Endometrial microvascular endothelial cells (primary cell): Measurements from ENCODE around the gene ANKRD35. TPM values are rescaled to one million over a fixed set of nuclear protein-coding genes. Genes with fewer than 3 reads are reported as not detected.
"Not testable (repeated sequence)": the region's sequence is repeated elsewhere in the genome, so short reads cannot be mapped to it uniquely, and the experiment has no call there.

Experiments used
- in situ Hi-C: cut with HindIII; loops from 2 replicates; pipeline ENCODE4 v1.10.0; 2017; ENCODE audit warnings: low sequenced_read_pairs, low pct_unique_long_range_greater_than_20kb; ENCODE audit errors: inconsistent ontology term
- total RNA-seq: library from RNA; depleted of rRNA; stranded (reverse); fragments of >200 nt; gene quantifications from one replicate; pipeline ENCODE4 v1.2.3, GENCODE V29; 2015; ENCODE audit errors: inconsistent ontology term

Gene ANKRD35
- total RNA-seq, 1 donor from 2014 or later, result 0.93 TPM

DNA sequence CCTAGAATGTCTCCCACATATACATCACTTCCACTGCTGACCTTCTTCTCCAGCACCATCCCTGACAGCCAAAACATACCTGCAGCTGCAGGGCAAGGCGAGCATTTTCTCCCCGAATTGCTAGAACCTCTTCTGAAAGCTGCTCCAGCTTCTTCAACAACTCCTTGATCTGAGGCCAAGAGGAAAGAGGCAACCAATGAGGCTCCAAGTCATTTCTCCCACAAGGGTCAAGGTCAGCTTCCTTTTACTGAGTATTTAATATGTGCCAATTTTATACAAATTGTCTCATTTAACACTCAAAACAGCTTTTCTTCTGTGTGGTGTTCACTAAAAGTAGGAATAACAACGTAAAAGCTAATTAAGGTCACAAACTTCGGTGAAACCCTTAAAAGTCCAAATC is 17.4 kb downstream of the ANKRD35 start:
- in situ Hi-C loops, result no loop called here

- in situ Hi-C loops, result no loop called here
Observed at GRCh38 chr1:145863282-145864018, 22.2 kb downstream of the ANKRD35 start.

GRCh38 chr1:145859491-145860023 is 26.1 kb downstream of the ANKRD35 start:
- in situ Hi-C loops, result loop anchor here (5.0 kb wide), 1 partner anchor 103 kb away; the partner anchor contains the start of genes ANKRD34A and POLR3GL

DNA sequence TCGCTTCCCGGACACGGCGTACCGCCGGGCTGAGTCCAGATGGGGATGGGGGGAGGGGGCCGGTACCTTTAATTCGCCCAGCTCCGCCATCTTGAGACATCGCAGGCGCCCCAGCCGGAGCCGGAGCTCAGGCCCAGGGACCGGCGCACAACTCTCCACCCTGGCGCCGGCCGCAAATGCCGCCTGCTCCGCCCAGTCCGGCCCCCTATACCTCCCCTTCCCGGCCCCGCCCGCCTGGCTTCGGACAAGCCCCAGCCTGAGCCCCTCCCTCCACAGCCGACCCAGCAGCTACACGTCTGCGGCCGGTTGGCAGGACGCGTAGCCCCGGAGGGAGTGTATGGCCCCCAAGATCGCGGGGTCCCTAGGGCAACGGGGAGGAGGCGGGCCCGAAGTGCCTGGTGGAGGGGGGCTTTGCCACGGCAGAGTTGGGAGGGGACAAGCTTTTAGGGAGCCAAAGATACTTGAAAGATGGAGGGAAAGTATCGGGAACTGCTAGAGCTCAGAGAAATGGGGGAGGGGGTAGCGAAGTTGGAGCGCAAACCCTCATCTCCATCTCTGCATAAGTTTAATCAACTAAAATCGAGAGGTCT is 26.7 kb downstream of the ANKRD35 start, which contains the start of gene PIAS3:
TSS of gene PIAS3 (minus strand) at position 181 of the 590 bp plus-strand sequence. CDS start at position 90, 91 bp downstream.
- in situ Hi-C loops, result loop anchor here (5.0 kb wide), 1 partner anchor 103 kb away; the partner anchor contains the start of genes ANKRD34A and POLR3GL

DNA sequence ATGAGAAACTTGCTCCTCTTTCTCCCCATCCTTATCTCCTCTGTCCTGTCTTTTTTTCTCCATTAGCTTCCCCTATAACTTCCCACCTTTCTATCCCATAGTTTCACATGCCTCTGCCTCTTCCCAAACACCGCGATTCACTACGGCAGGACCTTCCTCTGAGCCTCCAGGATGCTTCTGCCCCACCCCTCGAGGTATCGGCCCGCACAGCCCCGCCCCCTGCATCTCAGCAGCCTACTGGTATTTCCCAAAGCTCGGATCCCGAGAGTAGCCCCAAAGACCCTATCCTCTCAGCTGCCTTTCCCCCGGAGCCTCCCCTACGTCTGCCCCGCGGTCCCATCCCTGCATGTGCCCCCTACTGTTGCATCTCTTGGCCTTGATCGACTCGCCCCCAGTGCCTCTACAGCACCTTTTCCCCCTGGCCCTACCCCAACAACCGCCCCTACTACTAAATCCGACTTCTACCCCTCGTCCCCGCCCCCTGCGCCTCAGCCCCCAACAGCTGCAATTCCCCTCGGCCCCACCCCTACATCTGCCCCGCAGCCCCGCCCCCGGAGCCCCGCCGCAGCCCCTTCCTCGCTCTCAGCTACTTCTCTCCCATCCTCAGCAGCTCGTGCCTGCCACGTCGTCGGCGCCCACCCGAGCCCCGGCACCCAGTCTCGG is 27.3 kb downstream of the ANKRD35 start:
- in situ Hi-C loops, result loop anchor here (5.0 kb wide), 1 partner anchor 104 kb away; the partner anchor contains the start of genes ANKRD34A and POLR3GL

DNA sequence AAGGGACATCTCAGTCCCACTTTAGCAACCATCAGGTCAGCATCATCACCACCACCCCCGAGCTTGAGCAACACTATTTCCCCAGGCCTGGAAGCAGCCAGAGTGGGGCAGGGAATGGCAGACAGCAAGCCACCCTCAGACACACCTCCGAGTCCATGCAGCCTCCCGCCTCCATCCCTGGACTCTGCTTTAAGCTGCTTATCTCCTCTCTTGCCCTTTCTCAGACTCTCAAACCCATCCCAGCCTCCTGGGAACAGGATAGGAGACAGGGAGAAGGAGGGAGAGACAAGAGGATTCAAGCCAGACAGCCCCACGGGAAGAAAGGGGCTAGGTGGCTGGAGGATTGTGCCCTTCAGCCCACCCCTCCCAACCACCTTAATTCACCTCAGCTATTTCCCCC is 28.5 kb downstream of the ANKRD35 start:
- in situ Hi-C loops, result loop anchor here (5.0 kb wide), 1 partner anchor 105 kb away; the partner anchor contains the start of genes ANKRD34A and POLR3GL

DNA sequence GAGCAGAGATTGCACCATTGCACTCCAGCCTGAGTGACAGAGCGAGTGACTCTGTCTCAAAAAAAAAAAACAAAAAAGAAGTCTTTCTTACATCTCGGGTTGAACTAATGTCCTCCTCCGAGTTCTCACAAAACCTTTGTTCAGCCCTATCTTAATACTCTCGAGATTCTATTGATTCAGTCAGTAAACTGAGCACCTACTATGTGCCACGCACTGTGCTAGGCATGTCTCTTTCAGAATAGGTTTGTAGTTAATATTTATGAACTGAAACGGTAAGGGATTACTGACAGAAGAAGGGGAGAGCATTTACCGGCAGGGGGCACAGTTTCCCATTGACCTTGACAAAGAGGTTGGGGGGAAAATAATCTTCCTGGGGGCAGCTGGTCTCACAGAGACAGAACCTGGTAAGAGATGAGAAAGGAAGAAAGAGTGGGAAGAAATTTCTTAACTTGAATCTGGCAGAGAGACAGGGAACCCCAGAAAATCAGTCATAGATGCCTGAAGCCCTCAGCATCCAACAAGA is 30.2 kb downstream of the ANKRD35 start:
- in situ Hi-C loops, result loop anchor here (5.0 kb wide), 1 partner anchor 107 kb away; the partner anchor contains the start of genes ANKRD34A and POLR3GL

GRCh38 chr1:145849356-145850160 is 36.1 kb downstream of the ANKRD35 start:
- in situ Hi-C loops, result no loop called here

GRCh38 chr1:145847827-145848226 is 37.8 kb downstream of the ANKRD35 start:
- in situ Hi-C loops, result no loop called here

- in situ Hi-C loops, result no loop called here
Observed at GRCh38 chr1:145846201-145846612, 39.5 kb downstream of the ANKRD35 start.

- in situ Hi-C loops, result no loop called here
Observed at GRCh38 chr1:145845514-145846161, 40.0 kb downstream of the ANKRD35 start, which contains the start of gene NUDT17. NUDT17 (plus strand) TSS chr1:145845630; CDS start chr1:145845641, 11 bp downstream.

DNA sequence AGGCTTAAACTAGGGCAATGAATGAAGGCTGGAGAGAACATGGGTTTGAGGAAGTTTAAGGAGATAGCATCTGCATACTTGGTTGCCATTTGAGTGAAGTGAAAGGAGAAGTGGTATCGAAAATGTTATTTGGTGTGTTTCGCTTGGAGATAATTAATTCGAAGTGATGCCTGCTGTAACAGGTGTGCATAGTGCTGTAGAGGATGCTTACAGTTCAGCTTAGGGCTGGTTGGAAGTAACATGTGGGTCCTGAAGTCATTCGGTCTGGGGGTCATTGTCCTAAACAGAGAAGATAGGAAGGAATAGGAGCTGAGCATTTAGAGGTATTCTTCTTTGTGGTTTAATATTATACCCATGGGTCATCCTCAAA is 40.5 kb downstream of the ANKRD35 start:
- in situ Hi-C loops, result no loop called here

GRCh38 chr1:145843031-145843430 is 42.6 kb downstream of the ANKRD35 start:
- in situ Hi-C loops, result no loop called here

DNA sequence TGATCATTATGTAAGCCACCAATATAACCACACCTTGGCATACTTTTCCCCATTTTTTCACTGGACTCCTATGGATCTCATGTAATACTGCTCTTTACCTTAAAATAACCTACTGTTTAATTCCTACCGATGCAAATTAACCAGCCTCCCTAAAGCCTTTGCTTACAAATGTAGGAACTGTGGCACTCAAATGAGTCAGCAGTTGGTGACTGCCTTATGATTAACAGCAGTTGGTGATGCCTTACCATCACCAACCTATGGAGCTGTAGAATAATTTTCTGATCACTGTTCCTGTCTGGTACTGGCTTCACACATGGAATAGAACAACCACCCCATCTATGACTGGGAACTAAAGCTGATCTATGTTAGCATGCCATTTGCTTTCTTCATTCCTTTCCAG is 48.0 kb downstream of the ANKRD35 start:
- in situ Hi-C loops, result no loop called here

GRCh38 chr1:145830810-145831209 is 54.9 kb downstream of the ANKRD35 start:
- in situ Hi-C loops, result not testable (repeated sequence)

- in situ Hi-C loops, result no loop called here
Observed at GRCh38 chr1:145828367-145829026, 57.2 kb downstream of the ANKRD35 start.

- in situ Hi-C loops, result no loop called here
Observed at GRCh38 chr1:145827966-145828365, 57.7 kb downstream of the ANKRD35 start.
